CD4-positive, alpha-beta T cell treated with Interleukin-4 for 4 hours (primary cell): ENCODE measurements around the gene SERPING1.

ENCODE experiments used
- DNase-seq: peaks from one replicate; pipeline ENCODE4 v3.0.0-alpha.2; 2020

SERPING1 gene

DNA sequence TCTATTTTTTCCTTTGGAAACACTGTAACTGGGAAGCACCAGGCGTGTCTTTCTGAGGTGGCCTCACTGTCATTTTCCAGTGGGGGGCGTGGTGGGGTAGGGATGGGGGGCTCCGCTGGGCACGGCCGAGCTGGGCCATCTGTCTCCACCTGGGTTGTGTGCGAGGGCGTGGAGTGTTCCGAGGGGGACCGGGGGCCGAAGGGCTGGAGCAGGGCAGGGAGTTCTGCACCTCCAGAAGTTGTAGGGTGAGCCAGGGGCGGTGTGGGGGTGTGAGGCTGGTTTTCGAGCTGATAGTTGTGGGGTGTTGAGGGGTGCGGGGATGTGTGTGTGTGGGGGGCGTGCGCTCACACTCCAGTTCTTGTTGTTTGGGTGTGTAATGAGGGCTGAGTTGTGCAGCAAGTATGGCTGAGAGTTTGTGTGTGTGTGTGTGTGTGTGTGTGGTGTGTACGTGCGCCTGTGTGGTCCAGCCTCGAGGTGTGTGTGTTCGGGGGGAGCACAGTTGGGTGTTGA is 41.4 kb downstream of the SERPING1 start:
- DNase-seq = no peak

DNA sequence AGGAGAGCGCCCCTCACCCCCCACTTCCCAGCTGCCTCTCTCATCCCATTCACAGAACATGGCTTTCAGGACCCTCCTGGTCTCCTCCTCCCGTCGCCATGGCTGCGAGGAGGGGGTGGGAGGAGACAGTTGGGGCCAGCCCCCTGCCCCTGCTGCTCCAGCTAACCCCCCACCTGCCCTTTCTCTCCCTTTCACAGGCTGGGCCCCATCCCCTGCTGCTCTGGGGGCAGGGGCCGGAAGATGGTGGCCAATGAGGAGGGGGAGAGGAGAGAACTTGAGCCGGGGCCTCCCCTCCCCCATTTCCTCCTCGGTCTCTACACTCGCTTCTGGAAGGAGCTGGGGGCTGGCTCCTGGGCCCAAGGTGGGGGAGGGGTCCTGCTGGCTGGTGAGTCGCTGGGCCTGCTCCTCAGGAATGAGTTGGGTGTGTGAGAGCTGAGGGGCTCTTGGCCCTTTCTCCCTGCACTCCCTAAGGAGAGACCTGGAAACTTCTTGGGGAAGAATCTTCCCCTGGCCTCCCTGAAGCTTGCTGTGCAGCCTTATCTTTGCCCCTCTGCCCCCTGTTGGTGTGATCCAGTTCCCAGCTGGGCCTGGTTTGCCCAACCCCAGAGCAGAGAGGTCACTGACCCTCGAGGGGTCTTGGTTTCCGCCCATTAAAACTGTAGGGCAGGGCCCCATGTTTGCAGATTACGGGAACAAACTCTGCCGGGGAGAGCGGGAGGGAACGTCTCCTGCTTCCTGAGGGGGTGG is 42.0 kb downstream of the SERPING1 start:
- DNase-seq = no peak

DNA sequence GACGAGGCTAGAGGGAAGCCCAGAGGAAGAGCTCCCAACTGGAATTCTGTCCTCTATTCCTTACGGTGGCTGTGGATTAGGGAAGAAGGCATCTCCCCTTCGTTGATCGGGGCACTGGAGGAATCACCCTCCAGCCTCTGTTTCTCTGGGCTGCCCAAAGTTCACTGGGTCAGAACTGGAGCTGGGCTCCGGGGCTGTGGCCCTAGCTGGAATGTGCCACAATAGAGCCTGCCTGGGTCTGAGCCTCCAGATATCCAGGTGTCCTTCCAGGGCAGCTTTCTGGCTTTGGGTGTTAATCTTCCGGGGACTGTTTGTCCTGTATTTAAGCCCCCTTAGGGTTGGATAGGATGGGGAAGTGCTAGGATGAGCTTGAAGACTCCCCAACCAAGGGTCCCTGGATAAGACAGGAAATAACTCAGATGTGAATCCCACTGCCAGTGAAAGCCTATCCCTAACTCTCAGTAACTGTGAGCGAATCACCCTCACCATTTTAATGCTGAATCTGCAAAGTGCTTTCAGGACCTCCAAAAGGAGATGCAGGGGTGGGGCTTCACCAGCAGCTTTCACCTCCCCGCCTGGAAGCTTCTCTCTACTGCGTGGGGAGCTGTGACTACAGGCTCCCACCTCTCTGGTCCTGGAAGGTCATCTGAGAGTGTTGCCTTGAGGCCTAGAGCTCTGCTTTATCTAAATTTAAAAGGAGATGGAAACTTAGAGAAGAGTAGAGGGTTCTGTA is 42.7 kb downstream of the SERPING1 start:
- no peak for DNase-seq

GRCh38 chr11:57641011-57641807 is 43.7 kb downstream of the SERPING1 start:
- DNase-seq = peak; percentile 43

GRCh38 chr11:57643802-57644201 is 46.3 kb downstream of the SERPING1 start:
- no peak for DNase-seq

GRCh38 chr11:57644748-57645688 is 47.5 kb downstream of the SERPING1 start:
- DNase-seq = peak; percentile 86

DNA sequence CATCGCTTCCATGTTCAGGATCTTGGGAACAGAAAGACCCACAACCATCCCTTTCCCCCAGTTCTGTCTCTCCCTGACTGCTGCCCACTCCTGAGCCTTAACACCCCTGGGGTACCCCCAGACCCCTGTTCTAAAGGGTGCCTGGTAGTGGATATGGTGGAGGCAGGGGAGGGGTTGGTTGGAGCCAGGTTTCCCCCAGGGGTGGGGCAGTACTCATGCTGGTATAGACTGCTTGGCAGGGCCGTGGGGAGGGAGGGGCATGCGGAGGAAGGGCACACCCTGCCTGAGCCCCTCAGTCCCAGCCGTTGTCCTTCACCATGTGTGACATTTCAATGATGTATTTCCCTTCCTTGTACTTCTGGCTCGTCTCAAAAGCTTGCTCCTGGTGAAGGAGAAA is 48.2 kb downstream of the SERPING1 start:
- no peak for DNase-seq

DNA sequence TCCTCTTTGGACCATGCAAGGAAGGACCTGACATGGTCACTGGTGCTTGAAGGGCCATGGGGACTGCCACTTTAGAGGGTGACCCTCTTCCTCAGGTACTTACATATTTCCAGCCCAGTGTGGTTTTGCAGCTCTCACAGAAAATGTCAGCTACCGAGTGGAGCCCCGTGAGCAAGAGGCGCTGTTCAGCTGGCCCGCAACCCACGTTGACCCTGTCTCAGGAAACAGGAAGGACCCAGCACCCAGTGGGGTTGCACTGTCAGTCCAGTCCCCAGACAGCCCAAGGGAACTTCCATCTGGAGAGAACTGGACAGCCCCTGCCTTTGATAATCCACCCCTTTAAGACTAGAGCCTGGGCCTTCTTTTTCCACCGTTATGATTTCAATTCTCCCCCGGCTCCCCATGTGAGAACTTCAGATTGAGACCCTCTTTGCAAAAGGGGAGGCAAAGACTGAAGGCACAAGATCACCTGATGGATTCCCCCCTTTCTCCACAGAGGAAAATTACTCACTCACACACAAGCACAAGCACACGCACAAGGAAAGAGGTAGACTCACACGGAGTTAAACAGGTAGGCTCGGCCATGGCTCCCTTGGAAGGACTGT is 48.8 kb downstream of the SERPING1 start:
- DNase-seq = no peak

GRCh38 chr11:57646799-57647303 is 49.4 kb downstream of the SERPING1 start:
- no peak for DNase-seq

GRCh38 chr11:57647372-57647771 is 49.9 kb downstream of the SERPING1 start:
- no peak for DNase-seq

- no peak for DNase-seq
These were observed 50.7 kb downstream of the SERPING1 start for GRCh38 chr11:57647960-57648800.

GRCh38 chr11:57648801-57649735 is 51.6 kb downstream of the SERPING1 start:
- DNase-seq = no peak

DNA sequence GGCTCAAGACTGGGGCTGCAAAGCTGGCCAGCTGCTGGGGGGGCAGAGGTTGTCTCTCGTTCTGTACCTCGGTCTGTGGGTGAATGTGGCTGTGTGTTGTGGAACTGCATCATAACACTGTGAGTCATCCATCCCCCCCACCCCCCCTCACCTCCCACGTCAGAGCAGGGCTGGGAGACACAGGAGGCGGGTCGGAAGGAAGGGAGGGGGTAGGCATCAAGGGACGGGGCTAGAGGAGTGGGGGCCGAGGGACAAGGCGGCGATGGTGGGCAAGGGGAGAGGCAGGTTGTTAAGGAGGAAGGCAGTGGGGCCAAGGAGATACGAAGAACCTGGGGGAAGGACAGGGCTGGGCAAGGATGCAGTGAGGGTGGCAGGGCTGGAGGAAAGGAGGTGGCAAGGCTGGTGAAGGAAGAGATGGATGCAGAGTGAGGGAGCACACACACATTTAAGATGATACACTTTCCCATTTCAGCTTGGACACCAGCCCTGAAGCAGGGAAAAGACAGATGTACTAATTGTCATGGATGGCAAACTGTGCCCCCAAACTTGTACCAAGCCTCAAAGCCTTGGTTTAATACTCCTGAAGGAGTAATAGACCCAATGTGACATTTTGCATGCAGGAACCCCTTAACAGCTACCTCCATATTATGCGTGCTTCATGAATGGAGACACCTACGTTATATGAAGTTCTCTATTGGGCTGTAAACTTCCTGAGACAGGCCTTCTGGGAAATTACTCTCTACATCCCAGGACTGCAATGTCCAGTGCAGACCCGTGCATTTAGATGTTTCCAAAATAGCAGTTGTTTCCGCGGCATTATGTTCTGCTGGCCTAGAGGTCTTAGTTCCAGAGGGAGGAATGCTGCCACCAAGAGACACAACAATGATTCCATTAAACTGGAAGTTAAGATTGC is 52.6 kb downstream of the SERPING1 start, which contains the start of gene YPEL4:
TSS of gene YPEL4 (minus strand) at position 87 of the 913 bp plus-strand sequence. CDS start 2,805 bp downstream, outside the sequence.
- DNase-seq = peak; percentile 78

GRCh38 chr11:57650739-57651090 is 53.2 kb downstream of the SERPING1 start:
- no peak for DNase-seq

DNA sequence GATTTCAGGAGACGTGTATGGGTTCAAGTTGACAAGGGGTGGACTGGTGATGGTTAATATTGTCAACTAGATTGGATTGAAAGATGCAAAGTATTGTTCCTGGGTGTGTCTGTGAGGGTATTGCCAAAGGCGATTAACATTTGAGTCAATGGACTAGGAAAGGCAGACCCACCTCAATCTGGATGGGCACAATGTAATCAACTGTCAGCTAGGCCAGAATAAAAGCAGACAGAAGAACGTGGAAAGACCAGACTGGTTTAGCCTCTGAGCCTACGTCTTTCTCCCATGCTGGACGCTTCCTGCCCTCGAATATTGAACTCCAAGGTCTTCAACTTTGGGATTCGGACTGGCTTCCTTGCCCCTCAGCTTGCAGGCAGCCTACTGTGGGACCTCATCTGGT is 53.9 kb downstream of the SERPING1 start:
- no peak for DNase-seq

GRCh38 chr11:57652230-57652629 is 54.7 kb downstream of the SERPING1 start:
- peak; percentile 42 for DNase-seq

DNA sequence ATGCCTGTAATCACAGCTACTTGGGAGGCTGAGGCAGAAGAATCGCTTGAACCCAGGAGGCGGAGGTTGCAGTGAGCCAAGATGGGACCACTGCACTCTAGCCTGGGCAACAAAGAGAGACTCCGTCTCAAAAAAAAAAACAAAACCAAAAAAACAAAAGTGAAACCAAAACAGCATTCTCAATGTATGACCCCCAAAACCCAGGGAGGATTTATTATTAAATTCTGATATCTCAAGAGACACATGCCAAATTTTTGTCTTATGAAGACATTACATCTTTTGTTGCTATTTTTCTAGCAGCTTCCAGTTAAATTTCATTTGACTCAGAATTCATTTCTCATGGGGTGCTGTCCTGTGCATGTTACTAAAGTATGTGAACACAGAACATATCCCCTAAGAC is 55.2 kb downstream of the SERPING1 start:
- no peak for DNase-seq

- no peak for DNase-seq
These were observed 55.7 kb downstream of the SERPING1 start for GRCh38 chr11:57653163-57653562.
